Stimulated activated CD4-positive, alpha-beta T cell treated with anti-CD3 and anti-CD28 coated beads, Interleukin-4, amount 100 ng/mL, for 24 hours (primary cell): ENCODE results near the gene CCNB1IP1.
"Not testable (repeated sequence)": the region's sequence is repeated elsewhere in the genome, so short reads cannot be mapped to it uniquely, and the experiment has no call there.

ENCODE experiments used
- DNase-seq: peaks from one replicate; pipeline ENCODE4 v3.0.0-alpha.2; 2020

Gene CCNB1IP1

GRCh38 chr14:20331053-20331613 is 1.9 kb downstream of the CCNB1IP1 start:
- no peak for DNase-seq

- no peak for DNase-seq
These were observed 3.7 kb downstream of the CCNB1IP1 start for GRCh38 chr14:20329355-20329754.

DNA sequence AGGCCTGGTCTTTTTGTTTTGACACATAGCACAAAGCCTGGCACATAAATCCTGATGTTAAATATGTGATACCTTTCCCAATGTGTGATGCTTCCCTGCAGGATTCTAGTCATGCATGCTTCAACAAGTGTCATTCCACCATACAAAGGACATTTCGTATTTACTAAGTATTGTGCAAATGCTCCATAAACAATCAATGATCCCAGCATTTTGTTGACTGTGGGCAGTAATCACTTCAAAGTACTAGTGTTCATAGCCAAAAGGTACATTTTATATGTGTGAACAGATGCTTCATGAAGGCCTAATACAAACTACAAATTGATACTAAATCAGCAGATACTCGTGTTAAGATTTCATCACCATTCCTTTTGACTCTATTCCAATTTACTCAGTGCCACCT is 4.4 kb downstream of the CCNB1IP1 start:
- DNase-seq = no peak

DNA sequence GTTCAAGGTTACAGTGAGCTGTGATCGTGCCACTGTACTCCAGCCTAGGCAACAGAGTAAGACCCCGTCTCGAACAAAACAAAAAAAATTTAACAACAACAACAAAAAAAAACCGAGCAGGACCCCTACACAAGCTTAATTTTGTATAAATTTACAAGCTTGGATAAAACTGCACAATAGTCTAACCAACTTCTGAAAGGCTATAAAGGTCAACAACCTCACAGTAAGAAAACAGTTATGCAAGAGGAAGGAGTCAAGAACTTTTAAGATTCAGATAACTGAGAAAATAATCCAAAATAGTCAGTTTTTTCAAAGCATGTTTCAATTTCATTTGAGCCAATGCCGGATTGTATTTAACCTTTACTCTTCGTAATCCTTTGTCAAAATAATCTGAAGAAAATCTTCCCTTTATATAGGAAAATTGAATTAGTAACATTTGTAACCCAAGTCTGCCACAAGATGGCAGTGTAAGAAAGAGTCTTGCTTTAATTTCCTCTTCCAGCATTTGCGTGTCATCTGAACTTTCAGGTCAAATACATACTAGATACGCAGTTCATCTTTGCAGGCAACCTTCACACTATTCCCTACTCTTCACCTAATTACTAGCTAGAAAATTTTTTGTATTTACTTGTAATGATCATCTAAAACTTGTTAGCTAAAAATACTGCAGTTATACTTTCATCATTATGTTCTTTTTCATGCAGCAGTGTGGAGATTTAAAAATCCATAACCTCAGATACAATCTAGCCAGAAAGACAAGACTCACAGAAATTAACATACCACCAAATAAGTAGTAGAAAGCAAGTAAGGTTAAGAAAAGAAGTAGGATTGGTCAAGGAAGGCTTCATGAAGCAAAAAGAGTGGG is 5.8 kb downstream of the CCNB1IP1 start:
- peak; percentile 45 for DNase-seq

- no peak for DNase-seq
These were observed 15.4 kb downstream of the CCNB1IP1 start for GRCh38 chr14:20317720-20318119.

DNA sequence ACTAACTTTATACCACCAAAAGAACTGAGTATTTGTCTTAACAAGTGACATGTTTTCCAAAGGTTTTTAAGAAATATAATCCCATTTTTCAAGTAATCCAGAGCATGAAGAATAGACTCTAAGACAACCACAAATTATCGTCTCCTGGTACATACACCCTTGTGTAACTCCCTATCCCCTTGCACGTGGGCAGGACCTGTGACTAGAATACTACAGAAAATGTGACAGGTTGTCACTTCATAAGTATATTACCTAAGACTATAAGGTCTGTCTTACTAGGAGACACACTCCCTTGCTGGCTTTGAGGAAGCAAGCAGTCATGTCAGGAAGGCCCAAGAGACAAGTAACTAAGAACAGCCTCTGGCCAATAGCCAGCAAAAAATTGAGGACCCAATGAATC is 19.1 kb downstream of the CCNB1IP1 start:
- no peak for DNase-seq

- no peak for DNase-seq
These were observed 27.0 kb downstream of the CCNB1IP1 start for GRCh38 chr14:20306079-20306423.

DNA sequence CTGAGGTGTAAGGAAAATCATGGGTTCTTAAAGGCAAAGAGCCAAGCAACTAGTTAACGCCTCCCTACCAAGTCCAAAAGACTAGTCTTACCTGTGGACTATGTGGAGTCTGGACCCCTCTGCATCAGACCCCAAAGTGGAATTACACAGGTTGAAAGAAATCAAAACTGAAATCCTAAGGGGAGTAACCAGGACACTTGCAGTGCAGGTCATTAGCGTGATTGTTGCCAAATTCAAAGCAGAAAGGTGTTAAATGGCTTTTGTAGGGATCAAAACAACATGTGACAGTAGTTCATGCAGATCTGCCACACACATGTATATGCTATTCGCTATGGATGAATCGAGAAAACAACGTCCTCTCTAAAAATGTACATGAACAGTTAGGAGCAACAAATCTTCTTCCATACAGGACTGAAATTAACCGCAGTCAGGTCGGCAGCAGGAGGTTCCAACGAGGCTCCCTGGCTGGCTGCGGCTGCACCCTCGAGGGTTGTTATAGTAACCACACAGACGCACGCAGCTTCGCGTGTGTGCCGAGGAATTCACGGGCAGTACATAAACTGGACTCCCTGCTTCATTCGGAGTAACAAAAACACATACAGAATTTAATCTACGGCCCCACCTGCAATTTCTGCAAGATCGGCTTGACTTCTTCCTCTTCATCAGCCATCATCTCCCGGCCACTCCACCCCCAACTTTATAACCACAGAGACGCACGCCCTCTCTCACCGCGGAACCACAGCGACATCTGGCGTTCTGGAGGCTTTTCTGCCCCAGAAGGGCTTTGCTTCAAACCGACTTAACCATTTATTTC is 27.6 kb downstream of the CCNB1IP1 start, which contains the start of gene TTC5:
TTC5 (minus strand) TSS at position 687 of the 814 bp plus-strand sequence; CDS start at position 673, 14 bp downstream.
- DNase-seq = peak; percentile 92

DNA sequence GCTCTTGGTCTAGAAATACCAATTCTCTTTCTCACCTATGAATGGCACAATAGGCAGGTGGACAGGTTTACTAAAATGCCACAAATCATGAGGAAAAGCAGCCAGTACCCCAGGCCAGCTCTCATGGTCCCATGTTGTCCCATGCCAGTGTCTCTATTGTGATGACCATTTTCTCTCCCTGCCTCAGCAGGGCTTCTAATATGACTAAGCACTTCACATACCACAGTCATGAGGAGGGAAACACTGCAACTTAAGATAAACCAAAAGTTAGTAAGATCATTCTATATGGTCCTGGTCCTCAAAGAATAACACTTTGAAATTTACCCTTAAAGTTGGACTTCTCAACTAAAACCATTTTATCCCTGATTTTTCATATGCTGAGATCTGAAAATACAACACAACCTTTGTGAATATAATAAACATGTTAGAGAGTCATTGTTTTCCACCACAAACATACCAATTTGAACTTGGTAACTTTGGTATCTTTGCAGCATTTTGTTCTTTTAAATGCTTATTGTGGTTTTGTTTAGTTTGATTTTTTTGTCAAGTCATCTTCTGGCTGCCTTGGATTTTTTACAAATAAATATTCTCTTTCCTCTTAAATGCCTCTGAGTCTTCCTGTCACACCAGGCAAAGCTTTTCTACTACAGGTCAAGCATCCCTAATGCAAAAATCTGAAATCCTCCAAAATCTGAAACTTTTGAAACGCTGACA is 30.9 kb downstream of the CCNB1IP1 start:
- DNase-seq = no peak

DNA sequence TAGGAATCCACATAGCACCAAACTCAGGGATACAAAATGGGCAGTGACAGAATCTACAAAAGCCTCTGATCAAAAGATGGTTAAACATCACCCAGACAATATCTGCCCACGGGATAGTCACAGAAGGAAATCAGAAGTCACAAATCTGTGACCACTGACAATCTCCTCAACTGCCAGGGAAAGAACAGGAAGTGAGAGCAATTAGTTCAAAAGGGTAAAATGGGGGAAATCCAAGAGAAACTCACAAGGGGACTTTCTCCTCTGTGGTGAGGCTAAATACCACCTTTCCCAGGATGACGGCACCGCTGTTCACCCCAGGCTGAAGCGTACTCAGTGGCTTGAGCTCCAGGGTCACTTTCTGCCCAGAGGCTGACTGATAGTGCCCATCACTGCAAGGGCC is 38.0 kb downstream of the CCNB1IP1 start:
- no peak for DNase-seq

- DNase-seq = no peak
These were observed 38.4 kb downstream of the CCNB1IP1 start for GRCh38 chr14:20294636-20295035.

- DNase-seq = not testable (repeated sequence)
These were observed 51.1 kb downstream of the CCNB1IP1 start for GRCh38 chr14:20281998-20282397.

DNA sequence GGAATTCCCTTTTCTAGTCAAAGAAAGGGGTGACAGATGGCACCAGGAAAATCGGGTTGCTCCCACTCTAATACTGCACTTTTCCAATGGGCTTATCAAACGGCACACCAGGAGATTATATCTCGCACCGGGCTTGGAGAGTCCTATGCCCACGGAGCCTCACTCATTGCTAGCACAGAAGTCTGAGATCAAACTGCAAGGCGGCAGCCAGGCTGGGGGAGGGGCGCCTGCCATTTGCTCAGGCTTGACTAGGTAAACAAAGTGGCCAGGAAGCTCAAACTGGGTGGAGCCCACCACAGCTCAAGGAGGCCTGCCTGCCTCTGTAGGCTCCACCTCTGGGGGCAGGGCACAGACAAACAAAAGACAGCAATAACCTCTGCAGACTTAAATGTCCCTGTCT is 52.8 kb downstream of the CCNB1IP1 start:
- not testable (repeated sequence) for DNase-seq

GRCh38 chr14:20278414-20278813 is 54.7 kb downstream of the CCNB1IP1 start:
- no peak for DNase-seq

- no peak for DNase-seq
These were observed 55.7 kb downstream of the CCNB1IP1 start for GRCh38 chr14:20277409-20277808.

DNA sequence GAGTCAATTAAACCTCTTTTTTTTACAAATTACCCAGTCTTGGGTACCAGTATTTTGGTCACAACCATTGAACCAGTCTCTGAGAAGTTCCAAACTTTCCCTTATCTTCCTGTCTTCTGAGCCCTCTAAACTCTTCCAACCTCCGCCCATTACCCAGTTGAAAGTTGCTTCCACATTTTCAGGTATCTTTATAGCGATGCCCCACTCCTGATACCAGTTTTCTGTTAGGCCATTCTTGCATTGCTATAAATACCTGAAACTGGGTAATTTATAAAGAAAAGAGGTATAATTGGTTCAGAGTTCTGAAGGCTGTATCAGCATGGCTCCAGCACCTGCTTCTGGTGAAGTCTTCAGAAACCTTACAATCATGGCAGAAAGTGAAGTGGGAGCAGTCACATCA is 59.0 kb downstream of the CCNB1IP1 start:
- no peak for DNase-seq

- not testable (repeated sequence) for DNase-seq
These were observed 68.7 kb downstream of the CCNB1IP1 start for GRCh38 chr14:20264361-20264760.

- no peak for DNase-seq
These were observed 70.4 kb downstream of the CCNB1IP1 start for GRCh38 chr14:20262642-20263128.
